NCI-H146 treated with DMSO at 0.1 percent for 48 hours (cell line): Measurements from ENCODE around the gene CDC40.

Experiments
- DNase-seq: peaks from one replicate; lab custom pipeline; 2025; ENCODE audit not compliant: unreplicated experiment; lab: John Stamatoyannopoulos, UW

Gene CDC40

GRCh38 chr6:110180228-110181008, at the start of gene CDC40:
Gene CDC40, plus strand, starts transcription at chr6:110180427. Its CDS starts 18 bp downstream, at chr6:110180445.
- no peak for DNase-seq

DNA sequence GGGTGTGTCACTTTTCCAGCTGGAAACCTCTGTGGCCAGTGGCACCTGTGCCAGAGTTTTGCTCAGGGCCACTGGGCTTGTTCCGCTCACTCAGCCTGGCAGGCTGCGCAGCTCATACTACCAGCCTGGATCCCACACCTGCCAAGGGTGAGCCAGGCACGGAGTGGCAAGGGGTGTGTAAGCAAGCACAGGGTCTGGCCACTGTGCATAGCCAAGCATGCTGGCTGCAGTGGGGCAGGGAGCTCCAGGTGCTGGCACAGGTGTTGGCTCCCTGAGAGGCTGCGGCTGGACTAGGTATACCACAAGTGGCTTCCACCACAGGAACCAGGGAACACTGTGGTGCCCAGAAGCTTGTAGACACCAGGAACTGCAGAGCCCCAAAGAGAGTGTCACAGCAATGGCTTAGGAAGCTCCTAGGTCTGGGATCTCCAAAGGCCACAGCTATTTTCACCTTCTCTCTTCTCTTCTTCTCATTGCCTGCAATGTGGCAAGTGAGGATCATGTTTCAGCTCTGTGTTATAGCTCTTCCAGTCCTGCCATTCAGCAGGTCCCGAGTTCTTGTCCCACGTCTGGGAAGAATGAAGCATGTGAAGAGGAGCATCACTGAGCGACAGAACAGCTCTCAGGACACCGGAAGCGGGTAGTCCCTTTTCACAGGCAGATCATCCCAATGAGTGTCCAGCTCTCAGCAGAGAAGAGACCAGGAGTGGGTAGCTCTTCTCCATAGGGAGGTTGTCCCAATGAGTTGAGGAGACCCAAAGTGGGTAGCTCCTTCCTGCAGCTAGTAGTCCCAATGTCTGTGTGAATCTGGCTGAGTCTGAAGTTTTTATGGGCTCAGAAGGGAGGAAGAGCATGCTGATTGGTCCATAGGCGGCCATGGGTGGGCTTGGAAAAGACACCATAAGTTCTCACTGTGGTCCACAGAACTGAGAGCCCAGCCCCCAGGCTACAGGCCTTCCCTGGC, 42.0 kb upstream of the CDC40 start:
- DNase-seq = no peak

- DNase-seq = no peak
Measured at GRCh38 chr6:110139052-110139451, 41.2 kb upstream of the CDC40 start.

DNA sequence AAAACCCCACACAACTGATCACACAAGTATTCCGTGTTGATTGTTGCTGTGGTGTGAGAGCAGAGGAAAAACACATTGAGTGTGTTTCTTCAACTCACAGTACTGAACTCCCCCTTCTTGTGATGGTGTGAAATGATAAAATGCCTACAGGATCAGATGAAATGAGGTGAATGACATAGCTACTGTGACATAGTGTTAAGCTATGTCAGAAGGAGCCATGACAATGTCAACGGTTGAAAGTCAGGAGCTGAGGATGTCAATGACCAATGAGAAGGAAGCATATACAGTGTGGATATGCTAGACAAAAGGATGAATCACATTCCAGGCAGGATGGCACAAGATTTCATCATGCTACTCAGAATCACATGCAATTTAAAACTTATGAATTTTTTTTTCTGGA, 39.6 kb upstream of the CDC40 start:
- no peak for DNase-seq

GRCh38 chr6:110147870-110148269, 32.4 kb upstream of the CDC40 start:
- DNase-seq = no peak

DNA sequence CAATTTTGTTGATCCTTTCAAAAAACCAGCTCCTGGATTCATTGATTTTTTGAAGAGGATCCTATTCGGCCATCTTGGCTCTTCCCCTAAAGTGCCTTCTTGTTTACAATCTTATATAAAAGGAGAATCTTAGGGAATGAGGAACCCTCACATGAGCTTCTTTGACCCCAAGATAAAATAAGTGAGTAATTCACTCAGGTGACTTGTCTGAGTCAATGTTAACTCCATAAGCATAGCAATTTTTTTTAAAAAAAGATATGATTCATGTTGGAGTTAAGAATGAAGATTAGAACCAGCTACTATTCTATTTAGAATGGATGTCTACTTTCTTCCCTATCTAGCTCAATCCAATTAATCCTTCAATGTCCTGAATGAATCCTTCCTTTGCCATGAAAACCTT, 21.7 kb upstream of the CDC40 start:
- no peak for DNase-seq

DNA sequence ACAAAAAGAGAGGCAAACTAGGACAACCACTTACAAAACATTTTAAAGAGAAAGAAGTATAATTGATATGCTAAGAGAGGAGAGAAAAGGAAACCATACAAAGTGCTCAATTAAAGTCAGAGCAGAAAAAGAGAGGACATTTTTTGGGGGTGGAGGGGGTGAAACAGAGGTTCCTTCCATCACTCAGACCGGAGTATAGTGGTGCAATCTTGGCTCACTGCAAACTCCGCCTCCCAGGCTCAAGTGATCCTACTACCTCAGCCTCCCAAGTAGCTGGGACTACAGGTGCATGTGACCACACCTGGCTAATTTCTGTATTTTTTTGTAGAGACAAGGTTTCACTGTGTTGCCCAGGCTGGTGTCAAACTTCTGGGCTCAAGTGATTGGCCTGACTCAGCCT, 10.1 kb upstream of the CDC40 start:
- no peak for DNase-seq

- DNase-seq = no peak
Measured at GRCh38 chr6:110173506-110174132, 6.6 kb upstream of the CDC40 start.

DNA sequence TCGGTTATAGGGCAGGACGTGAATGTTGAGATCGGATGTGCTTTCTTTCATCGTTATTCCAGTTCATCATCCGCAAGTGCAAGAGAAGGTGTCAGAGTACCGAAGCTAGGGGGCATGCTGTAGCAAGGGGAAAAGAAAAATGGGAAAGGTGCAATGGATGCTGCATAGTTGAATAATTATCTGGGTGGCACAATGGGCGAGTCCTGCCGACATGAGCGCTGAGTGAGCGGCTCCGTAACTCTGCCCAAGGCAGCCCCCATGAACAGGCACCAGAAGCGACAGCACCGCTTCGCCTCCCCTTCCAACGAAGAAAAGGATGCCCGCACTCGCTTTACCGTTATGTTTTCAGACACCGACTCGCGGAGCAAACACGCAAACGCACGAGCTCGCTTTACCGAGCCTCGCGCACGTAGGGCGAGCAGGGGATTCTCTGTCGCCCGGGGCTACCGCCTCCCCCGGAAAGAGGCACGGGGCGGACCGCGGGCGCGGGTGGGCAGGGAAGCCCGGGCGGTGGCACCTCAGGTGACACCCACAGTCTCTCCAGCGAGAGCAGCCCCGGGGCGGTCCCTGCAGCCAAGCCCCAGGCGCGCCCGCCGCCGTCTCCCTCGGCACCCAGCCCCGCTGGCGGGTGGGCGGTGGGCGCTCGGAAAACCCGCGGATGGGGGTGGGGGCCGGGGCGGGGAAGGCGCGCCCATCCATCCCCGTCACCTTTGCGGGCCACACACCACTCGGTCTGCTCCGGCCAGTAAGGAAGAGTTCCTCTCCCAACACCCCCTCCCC, 1.4 kb upstream of the CDC40 start:
- peak; percentile 87 for DNase-seq

GRCh38 chr6:110179406-110180227, 610 bp upstream of the CDC40 start, which contains the start of gene WASF1:
Gene WASF1, minus strand, starts transcription at chr6:110179670. Its CDS starts 52,069 bp downstream, at chr6:110127601.
- DNase-seq = peak; percentile 96

DNA sequence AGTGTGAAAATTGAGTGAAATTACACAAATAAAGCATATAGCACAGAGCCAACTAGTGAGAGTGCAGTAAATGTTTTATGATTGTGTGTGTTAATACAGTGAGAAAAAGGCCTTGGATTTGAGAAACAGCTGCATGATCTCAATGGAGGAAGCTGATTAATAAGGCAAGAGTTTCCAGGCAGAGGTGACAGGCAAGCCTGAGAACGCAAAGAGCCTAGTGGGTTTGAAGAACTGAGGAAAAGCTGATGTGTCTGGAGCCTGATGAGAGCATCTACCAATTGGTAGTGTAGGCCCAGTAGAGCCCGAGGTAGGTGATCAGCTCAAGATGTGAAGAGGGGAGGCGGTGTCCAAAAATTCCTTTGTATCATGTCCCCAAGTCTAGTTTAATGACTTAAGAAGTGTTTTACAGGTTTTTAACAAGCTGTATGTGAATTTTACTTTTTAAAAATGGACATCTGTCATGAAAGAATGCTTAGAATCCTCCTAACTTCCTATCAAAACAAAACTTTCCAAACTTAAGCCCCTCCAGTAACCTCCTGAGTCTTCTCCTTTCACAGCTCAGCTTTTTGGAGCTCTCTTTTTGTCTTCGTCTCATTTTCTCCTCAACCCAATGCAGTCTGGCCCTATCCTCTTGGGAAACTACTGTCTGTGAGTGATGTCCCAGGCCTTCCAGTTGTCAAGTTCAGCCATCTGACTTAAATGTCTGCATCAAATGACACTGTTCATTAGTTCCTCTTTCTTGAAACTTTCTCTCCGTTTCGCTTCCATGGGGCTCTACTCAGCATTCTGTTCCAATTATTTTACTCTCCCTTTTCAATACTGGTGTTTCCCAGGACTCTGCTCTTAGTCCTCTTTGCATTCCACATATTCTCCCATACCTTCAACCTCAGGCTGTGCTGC, 1.2 kb downstream of the CDC40 start:
- DNase-seq = no peak

GRCh38 chr6:110183292-110183885, 3.2 kb downstream of the CDC40 start:
- no peak for DNase-seq

DNA sequence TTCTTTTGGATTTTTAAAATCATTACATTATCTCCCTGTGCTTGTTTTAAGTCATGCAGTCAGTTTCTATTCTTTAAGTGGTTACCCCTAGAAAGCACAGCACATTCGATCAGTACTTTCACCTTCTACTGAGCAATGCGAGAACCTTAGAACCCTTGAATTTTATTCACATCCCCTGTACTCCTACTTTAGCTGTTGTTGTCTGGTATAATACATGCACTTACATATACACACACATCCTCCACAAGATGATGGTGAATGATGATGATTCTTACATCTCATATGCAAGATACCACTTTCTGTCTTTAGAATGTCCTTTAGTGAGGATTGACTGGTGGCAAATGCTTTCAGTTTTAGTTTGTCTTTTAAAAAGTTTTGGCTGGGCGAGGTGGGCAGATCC, 5.7 kb downstream of the CDC40 start:
- DNase-seq = no peak

DNA sequence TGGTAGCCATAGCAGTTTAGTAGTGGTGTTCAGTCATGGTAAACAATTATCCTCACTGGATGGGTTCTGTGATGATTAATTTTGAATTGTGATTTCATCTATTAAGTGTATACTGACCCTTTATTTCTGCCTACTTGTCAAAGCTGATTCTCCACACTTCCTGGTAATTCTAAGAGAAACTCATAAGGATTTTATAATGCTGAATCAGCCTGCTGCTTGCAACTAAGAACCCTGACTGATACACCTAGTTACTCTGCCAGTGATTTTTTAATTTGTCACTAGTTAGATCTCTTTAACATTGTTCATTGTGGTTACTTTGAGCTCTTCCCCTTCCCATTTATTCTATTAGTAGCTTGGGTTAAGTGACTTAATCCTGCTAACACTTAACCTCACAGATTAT, 8.6 kb downstream of the CDC40 start:
- DNase-seq = no peak

- no peak for DNase-seq
Measured at GRCh38 chr6:110190726-110191125, 10.5 kb downstream of the CDC40 start.

DNA sequence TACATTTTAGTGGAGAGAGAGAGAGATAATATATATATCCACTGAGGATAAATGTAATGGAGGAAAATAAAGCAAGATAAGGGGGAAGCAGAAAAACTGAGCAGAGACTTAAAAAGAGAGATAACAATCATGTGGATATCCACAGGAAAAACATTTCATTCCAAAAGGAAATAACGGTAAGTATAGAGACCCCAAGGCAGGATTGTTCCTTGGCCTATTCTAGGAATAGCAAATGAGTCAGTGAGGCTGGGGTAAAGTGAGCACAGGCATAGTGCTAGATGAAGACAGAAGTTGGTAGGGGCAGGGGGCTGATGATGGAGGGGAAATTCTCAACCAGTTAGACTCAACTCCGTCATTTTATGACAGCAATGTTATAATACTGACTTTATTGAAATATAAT, 11.2 kb downstream of the CDC40 start:
- no peak for DNase-seq

DNA sequence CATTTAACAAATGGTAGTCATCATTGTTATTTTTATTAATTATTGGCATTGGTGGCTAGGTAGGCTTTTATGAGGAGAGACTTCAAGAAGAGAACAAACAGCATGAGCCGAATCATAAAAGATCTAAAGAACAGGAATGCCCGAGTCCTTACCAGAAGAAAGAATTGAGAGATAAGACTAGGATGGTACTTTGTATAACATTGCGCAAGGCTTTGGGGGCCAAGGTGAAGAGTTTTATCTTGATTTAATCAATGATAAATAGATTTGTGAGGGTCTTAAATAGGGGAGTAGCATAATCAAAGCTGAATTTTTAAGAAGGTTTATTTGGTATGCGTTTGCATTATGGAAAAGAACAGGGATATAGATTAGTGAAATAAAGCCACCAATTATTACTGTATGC, 15.4 kb downstream of the CDC40 start:
- DNase-seq = no peak

DNA sequence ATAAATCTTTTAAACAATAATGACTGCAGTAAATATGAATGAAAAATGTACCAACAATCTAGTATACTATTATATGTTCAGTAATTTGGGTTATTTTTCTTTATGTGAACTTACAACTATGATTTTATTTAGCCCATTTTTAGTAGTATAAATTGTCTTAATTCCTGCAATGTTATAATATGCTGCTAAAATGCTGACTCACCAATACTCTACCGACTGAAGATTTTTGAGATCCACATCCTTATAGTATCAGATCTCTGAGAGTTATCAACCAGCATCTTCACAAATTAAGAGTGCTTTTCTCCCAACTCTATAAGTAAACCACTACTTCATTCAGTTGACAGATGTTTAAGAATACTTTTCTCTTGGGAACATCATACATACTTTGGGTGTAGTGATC, 16.6 kb downstream of the CDC40 start:
- no peak for DNase-seq
